BLaER1 treated with 17β-estradiol and CSF1 and Interleukin-3, amounts not matched to agents 10 nM and 100 nM (cell line): ENCODE data around the gene SEMA5A.

Source experiments
- H3K27ac ChIP-seq, 11 experiments: shearing (Covaris generic); formaldehyde crosslinking; 2 replicates each; pipeline ENCODE4 v1.8.1; 2022
- H3K27me3 ChIP-seq, 11 experiments: shearing (Covaris generic); formaldehyde crosslinking; 2 replicates each; pipeline ENCODE4 v1.8.1; 2022
- H3K36me3 ChIP-seq, 11 experiments: shearing (Covaris generic); formaldehyde crosslinking; 2 replicates each; pipeline ENCODE4 v1.8.1; 2022
- H3K4me1 ChIP-seq, 10 experiments: shearing (Covaris generic); formaldehyde crosslinking; 2 replicates each; pipeline ENCODE4 v1.8.1; 2022
- H3K4me2 ChIP-seq, 11 experiments: shearing (Covaris generic); formaldehyde crosslinking; 2 replicates each; pipeline ENCODE4 v1.8.1; 2022
- H3K4me3 ChIP-seq, 10 experiments: shearing (Covaris generic); formaldehyde crosslinking; 2 replicates each; pipeline ENCODE4 v1.8.1; 2022
- H3K9ac ChIP-seq, 11 experiments: shearing (Covaris generic); formaldehyde crosslinking; 2 replicates each; pipeline ENCODE4 v1.8.1; 2022
- H3K9me3 ChIP-seq, 11 experiments: shearing (Covaris generic); formaldehyde crosslinking; replicated peaks in 1 of 11; 2 replicates each; pipeline ENCODE4 v1.8.1; 2022
- H4K20me1 ChIP-seq, 11 experiments: shearing (Covaris generic); formaldehyde crosslinking; 2 replicates each; pipeline ENCODE4 v1.8.1; 2022
- Cebpa-rat ChIP-seq, 11 experiments: shearing (Covaris generic); IDR thresholded peaks; 2 replicates each; pipeline ENCODE4 v1.8.1; 2022

The SEMA5A gene

GRCh38 chr5:9104571-9105339, 441.1 kb downstream of the SEMA5A start:
- H3K27me3 ChIP-seq, result no peaks in the 10 kb centered on the region

GRCh38 chr5:9103290-9103689, 442.6 kb downstream of the SEMA5A start:
- Histone ChIP-seq H3K4me2 (no peak overlapping the region), H3K4me1 (peaks cover 0 to 22% (median 12%) of the 10 kb centered on the region in 10 experiments; a peak in 15 of 20 replicates), H4K20me1 (no peaks in the 10 kb centered on the region), H3K27ac (no peak overlapping the region), H3K9me3 (no peaks in the 10 kb centered on the region), H3K9ac (no peak overlapping the region), H3K36me3 (no peaks in the 10 kb centered on the region), H3K4me3 (no peak overlapping the region), H3K27me3 (no peaks in the 10 kb centered on the region)
- no peak for TF ChIP-seq Cebpa-rat (IDR thresholded peaks at IDR 0.05)

More at GRCh38 chr5:9104571-9105339, 441.1 kb downstream of the SEMA5A start:
- H4K20me1 ChIP-seq, result no peaks in the 10 kb centered on the region
- TF ChIP-seq Cebpa-rat (IDR thresholded peaks at IDR 0.05), result no peak
- H3K9ac ChIP-seq, result no peak overlapping the region
- H3K4me3 ChIP-seq, result no peak overlapping the region
- no peaks in the 10 kb centered on the region for H3K9me3 ChIP-seq
- H3K27ac ChIP-seq, result no peak overlapping the region
- H3K36me3 ChIP-seq, result no peaks in the 10 kb centered on the region
- H3K4me2 ChIP-seq, result no peak overlapping the region
- peaks cover 0 to 21% (median 12%) of the 10 kb centered on the region in 10 experiments; a peak in 15 of 20 replicates for H3K4me1 ChIP-seq

GRCh38 chr5:9099689-9100088, 446.2 kb downstream of the SEMA5A start:
- Histone ChIP-seq H3K27ac (no peak overlapping the region), H3K36me3 (no peaks in the 10 kb centered on the region), H3K9me3 (no peaks in the 10 kb centered on the region; a peak in 1 of 22 replicates), H3K4me2 (peak overlapping the region in 6 of 11 experiments; percentile 28 to 65 (median 48); a peak in 7 of 22 replicates), H4K20me1 (no peaks in the 10 kb centered on the region), H3K4me1 (peaks cover 0 to 22% (median 12%) of the 10 kb centered on the region in 10 experiments; a peak in 15 of 20 replicates), H3K27me3 (no peaks in the 10 kb centered on the region), H3K4me3 (no peak overlapping the region), H3K9ac (no peak overlapping the region)
- TF ChIP-seq Cebpa-rat (IDR thresholded peaks at IDR 0.05), result no peak

- TF ChIP-seq Cebpa-rat (IDR thresholded peaks at IDR 0.05), result peak in 3 of 11 experiments; percentile 10 to 57 (median 52); a peak in 4 of 22 replicates
- Histone ChIP-seq H3K9ac (no peak overlapping the region), H3K4me1 (peaks cover 0 to 22% (median 12%) of the 10 kb centered on the region in 10 experiments; a peak in 15 of 20 replicates), H3K27me3 (no peaks in the 10 kb centered on the region), H3K4me3 (no peak overlapping the region), H3K27ac (no peak overlapping the region), H3K36me3 (no peaks in the 10 kb centered on the region), H3K9me3 (no peaks in the 10 kb centered on the region; a peak in 1 of 22 replicates), H3K4me2 (no peak overlapping the region), H4K20me1 (no peaks in the 10 kb centered on the region)
These were observed 446.9 kb downstream of the SEMA5A start for GRCh38 chr5:9098990-9099389.

- H3K4me1 ChIP-seq, result peaks cover 0 to 10% (median 3%) of the 10 kb centered on the region in 10 experiments; a peak in 6 of 20 replicates
- no peak for TF ChIP-seq Cebpa-rat (IDR thresholded peaks at IDR 0.05)
- H3K4me2 ChIP-seq, result no peak overlapping the region; a peak in 2 of 22 replicates
- H3K9me3 ChIP-seq, result peaks cover 0 to 6% (median 0%) of the 10 kb centered on the region in 11 experiments; a peak in 2 of 22 replicates
- H3K27me3 ChIP-seq, result no peaks in the 10 kb centered on the region
- H3K9ac ChIP-seq, result no peak overlapping the region
- H4K20me1 ChIP-seq, result no peaks in the 10 kb centered on the region
- no peak overlapping the region for H3K4me3 ChIP-seq
- H3K36me3 ChIP-seq, result no peaks in the 10 kb centered on the region
- no peak overlapping the region for H3K27ac ChIP-seq
These were observed 451.3 kb downstream of the SEMA5A start for GRCh38 chr5:9094582-9094981.

GRCh38 chr5:9091896-9092662, 453.8 kb downstream of the SEMA5A start:
- H4K20me1 ChIP-seq, result no peaks in the 10 kb centered on the region
- H3K9me3 ChIP-seq, result peaks cover 0 to 6% (median 0%) of the 10 kb centered on the region in 11 experiments; a peak in 3 of 22 replicates
- H3K27ac ChIP-seq, result no peak overlapping the region
- no peak overlapping the region for H3K4me2 ChIP-seq
- H3K4me1 ChIP-seq, result peaks cover 0 to 10% (median 3%) of the 10 kb centered on the region in 10 experiments; a peak in 6 of 20 replicates
- no peak for TF ChIP-seq Cebpa-rat (IDR thresholded peaks at IDR 0.05)
- H3K9ac ChIP-seq, result no peak overlapping the region
- no peaks in the 10 kb centered on the region for H3K27me3 ChIP-seq
- no peaks in the 10 kb centered on the region for H3K36me3 ChIP-seq
- no peak overlapping the region for H3K4me3 ChIP-seq

GRCh38 chr5:9090381-9091026, 455.4 kb downstream of the SEMA5A start:
- TF ChIP-seq Cebpa-rat (IDR thresholded peaks at IDR 0.05), result no peak
- H3K4me3 ChIP-seq, result no peak overlapping the region
- H3K4me1 ChIP-seq, result peaks cover 0 to 10% (median 3%) of the 10 kb centered on the region in 10 experiments; a peak in 6 of 20 replicates
- H3K9ac ChIP-seq, result no peak overlapping the region
- no peaks in the 10 kb centered on the region for H4K20me1 ChIP-seq
- peaks cover 7 to 22% (median 10%) of the 10 kb centered on the region in 11 experiments for H3K9me3 ChIP-seq
- H3K4me2 ChIP-seq, result peak overlapping the region in 4 of 11 experiments; percentile 11 to 32 (median 18); a peak in 4 of 22 replicates
- 0 out of 22 replicates have a peak, but pooled peaks cover 0 to 3% (median 0%) of the 10 kb centered on the region in 11 experiments for H3K36me3 ChIP-seq
- H3K27ac ChIP-seq, result no peak overlapping the region
- no peaks in the 10 kb centered on the region for H3K27me3 ChIP-seq

GRCh38 chr5:9089893-9090292, 456.0 kb downstream of the SEMA5A start:
- Histone ChIP-seq H3K36me3 (peaks cover 0 to 8% (median 0%) of the 10 kb centered on the region in 11 experiments; a peak in 1 of 22 replicates), H3K9ac (no peak overlapping the region), H3K4me2 (peak overlapping the region in 3 of 11 experiments; percentile 11 to 32 (median 13); a peak in 3 of 22 replicates), H3K27ac (no peak overlapping the region), H3K4me3 (no peak overlapping the region), H3K27me3 (no peaks in the 10 kb centered on the region), H3K9me3 (peaks cover 13 to 28% (median 16%) of the 10 kb centered on the region in 11 experiments), H3K4me1 (peaks cover 0 to 10% (median 3%) of the 10 kb centered on the region in 10 experiments; a peak in 6 of 20 replicates), H4K20me1 (no peaks in the 10 kb centered on the region)
- TF ChIP-seq Cebpa-rat (IDR thresholded peaks at IDR 0.05), result no peak
